ENCODE measurements around the gene YBEY.
A peak's percentile ranks its signal among the peaks of the same experiment; 100 is the strongest.

YBEY gene

DNA sequence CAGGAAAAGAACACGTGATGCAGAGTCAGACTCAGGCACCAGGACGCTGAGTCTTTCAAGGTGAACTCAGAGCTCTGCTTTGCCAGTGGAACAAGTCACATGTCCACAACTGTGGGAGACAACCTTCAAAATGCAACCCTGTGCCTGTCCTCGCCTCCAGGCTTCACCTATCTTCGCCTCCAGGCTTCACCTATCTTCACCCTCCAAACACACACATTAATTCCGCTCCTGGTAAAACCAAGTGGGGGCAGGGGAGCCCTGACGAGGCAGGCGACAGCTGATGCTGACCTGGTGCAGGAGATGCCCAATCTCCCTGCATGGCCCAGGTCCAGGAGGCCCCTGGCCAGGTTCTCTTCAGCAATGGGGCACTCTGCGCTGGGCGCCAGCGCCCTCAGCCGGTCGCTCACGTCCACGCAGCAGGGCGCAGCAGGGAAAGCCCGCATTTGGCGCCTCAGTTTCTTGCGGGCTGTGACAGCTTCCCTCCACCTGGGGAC lies 29.6 kb upstream of the YBEY start:
- intact Hi-C loops (cut with DNase I): no loop called here
- DNase-seq: no peak

DNA sequence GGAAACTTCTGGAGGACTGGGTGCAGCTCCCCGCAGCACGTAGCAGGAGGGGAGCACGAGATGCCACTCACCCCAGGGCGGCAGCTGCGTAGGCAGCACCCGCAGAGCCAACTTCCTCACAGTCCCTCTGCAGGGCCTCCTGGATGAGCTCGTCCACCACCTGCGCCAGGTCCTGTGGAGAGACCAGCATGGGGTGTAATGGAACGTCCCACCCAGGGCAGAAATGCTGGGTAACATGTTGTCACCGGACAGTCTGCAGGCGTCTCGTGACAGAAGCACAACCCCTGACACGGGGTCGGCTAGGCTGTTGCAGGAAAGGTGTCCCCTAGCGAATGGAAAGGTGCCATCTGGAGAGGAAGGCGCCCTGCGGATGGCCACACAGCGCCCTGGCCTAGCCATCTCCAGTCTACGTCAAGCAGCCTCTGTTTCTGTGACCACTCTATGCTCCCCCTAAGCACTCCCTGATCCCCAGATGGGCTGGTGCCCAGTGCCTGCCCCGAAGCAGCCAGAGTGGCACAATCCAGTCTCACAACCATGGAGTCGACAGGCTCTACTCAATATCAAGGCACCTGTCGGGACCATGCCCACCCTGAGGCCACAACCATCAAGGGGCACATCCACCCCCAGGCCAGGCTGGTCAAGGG lies 22.0 kb upstream of the YBEY start:
- intact Hi-C loops (cut with DNase I): no loop called here
- peak in 2 of 10 donors; percentile 68 to 75 for DNase-seq

DNA sequence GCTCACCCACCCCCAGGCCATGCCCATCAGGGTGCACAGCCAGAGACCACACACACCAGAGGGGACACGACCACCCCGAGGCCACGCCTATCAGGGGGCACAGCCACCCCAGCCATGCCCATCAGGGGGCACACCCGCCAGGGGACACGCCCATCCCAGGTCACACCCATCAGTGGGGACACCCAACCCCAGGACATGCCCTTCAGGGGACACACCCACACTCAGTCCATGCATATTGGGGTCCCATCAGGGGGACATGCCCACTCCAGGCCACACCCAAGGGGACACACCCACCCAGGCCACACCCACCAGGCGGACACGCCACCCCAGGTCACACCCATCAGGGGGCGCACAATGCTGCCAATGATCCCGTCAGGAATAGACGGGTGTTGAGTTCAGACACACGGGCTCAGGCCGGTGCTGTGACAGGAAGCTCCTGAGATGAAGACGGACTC lies 21.4 kb upstream of the YBEY start:
- intact Hi-C loops (cut with DNase I): no loop called here
- DNase-seq: peak in 2 of 10 donors; percentile 78 to 83

DNA sequence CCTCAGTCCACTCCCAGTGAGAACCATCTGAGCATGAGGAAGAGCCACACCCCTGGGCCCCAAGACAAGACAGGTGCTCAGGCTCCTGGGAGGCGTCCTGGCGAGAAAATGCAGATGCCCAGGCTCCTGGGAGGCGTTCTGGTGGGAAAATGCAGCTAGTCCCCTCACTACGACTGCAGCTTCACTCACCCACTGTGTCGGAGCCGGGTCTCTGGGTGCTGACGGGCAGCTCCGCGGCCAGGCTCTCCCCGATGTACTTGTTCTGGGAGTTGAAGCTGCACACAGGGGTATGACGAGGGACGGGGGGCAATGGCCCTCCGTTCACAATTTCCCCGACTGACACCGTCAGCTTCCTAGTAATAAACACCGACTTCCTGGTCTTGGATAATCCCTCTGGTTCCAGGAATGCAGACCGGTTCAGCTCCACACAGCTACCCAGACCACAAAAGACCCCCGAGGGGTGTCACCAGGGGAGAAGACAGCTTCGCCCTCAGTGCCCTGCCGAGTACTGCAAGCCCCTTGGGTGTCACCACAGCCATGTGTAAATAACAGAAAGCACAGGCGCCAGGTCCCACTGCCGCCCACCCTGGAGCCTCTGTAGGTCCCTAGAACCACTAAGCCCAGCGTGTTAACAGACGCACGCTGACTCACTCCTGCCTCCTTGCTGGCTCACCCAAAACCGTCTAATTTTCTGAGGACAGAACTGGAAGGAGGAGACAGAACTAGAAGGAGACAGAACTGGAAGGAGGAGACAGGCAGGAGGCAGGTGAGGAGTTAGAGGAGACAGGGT lies 20.2 kb upstream of the YBEY start:
- intact Hi-C loops (cut with DNase I): no loop called here
- DNase-seq: peak in 1 of 10 donors; percentile 61

DNA sequence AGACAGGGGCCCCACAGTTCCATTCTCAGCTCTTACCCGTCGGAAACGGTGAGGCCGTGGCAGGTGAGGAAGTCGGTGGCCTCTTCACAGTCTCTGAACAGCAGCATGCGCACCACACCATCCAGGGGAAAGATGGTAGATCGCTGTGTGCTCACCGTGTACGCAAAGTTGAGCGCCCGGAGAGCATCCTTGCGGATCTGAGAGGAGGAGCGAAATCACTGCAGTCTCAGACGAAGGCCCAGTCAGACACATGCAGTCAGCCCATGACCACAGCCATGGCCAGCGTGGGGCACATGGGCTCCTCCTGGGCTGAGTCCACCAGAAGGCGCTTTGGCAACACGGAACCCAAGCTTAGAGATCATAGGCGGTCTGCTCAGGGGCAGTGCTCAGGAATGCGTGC lies 19.2 kb upstream of the YBEY start:
- DNase-seq: peak in 2 of 10 donors; percentile 57 to 63
- intact Hi-C loops (cut with DNase I): no loop called here

DNA sequence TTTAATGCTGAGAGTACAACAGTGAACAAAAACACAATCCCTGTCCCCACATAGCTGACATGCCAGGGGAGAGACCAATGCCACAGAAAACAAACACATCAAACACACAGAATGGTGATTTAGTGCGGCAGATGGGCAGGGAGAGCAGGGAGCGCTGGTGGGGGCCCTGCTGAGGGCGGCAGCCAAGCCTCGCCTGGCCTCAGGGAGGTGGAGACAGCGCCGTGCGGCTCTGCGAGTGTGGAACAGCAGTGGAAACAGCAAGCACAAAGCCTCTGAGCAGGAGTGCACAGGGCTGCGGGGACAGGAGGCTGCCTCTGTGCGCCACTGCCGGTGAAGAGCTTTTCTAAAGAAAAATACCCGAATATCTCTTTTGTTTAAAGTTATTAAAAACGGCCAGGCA lies 17.8 kb upstream of the YBEY start:
- intact Hi-C loops (cut with DNase I): no loop called here
- DNase-seq: peak in 2 of 10 donors; percentile 42 to 61

DNA sequence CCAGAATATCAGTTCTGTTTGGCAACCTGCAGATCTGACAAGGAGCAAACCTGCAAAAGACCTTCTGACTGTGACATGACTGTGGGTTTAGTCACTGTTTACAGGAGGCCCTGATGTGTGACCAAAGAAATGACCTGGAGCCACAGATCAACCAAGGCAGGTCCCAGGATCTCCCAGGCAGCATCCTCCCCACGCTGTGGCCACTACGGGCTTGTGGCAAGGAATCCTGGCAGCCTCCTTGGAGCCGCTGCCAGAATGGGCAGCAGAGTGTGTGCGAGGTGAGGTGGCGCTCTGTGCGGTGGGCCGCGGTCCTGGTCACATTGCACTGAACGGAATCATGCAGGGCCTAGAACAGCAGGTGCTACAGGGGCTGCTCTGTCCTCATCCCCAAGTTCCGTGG lies 16.7 kb upstream of the YBEY start:
- peak in 2 of 10 donors; percentile 24 to 63 for DNase-seq
- intact Hi-C loops (cut with DNase I): no loop called here

DNA sequence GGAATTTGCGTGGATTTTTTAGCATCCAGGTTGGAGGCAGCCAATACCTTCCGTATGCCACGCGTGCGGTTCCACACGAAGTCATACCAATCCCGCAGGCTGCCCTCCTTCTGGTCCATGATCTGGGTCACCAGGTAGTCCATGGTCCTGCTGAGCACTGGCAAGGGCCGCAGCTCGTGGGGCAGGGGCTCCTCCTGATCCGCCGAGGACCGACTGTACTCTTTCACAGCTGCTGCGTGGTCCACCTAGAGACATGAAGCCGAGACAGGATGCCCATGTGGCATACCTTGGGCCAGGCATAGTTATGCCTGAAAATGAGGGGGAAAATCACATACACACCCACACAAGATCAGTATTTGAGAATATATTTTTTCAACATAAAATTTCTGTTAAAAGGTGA lies 12.8 kb upstream of the YBEY start:
- DNase-seq: peak in 1 of 10 donors; percentile 58

DNA sequence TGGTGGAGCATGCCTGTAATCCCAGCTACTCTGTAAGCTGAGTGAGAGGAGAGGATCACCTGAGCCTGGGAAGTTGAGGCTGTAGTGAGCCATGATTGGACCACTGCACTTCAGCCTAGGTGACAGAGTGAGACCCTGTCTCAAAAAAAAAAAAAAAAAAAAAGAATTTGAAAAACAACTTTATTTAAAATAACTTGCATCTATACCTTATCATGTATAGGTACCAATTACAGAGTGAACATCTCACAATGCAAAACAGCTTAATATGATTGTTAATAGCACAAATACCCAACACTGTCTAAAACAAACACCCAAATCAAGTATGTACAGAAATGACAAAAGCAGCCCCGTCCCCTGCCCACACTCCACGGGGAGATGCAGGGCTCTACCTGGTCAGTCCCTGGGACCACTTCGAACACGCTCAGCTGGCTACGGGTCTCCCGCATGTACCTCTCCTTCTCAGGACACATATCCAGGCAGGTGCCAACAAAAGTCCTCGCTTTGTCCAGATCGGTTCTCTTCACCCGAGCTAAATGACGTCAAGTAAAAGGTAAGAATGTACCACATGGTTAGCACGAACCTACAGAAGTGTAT lies 11.2 kb upstream of the YBEY start:
- DNase-seq: peak in 2 of 10 donors; percentile 69 to 71
- intact Hi-C loops (cut with DNase I): no loop called here

More for the DNA sequence above, 12.8 kb upstream of the YBEY start:
- intact Hi-C loops (cut with DNase I): no loop called here

DNA sequence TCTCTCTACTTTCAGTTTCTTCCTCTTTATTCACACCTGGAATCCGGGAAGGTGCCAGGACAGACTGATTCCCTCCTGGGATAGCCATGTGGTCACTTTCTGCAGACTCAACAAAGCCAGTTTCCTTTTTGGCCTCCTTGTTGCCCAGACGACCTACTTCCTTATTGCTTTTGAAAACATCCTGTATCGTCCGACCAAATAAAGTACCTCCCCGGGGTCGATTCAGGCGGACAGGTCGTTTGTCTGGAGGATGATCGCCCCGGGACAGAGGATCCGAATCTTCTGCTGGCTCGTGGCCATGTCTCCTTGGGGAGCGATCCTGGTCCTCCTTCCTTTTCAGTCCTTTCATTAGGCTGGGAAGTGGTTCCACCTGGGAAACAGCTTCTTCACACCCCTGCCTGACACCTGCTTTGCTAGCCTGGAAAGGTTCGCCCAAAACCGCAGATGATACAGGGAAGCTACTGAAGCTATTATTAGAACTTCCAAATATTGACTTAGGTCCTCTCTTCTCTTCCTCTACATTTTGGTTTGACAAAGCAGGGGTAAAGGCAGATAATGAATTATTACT lies 2.0 kb upstream of the YBEY start:
- DNase-seq: peak in 2 of 10 donors; percentile 57 to 67
- intact Hi-C loops (cut with DNase I): no loop called here

DNA sequence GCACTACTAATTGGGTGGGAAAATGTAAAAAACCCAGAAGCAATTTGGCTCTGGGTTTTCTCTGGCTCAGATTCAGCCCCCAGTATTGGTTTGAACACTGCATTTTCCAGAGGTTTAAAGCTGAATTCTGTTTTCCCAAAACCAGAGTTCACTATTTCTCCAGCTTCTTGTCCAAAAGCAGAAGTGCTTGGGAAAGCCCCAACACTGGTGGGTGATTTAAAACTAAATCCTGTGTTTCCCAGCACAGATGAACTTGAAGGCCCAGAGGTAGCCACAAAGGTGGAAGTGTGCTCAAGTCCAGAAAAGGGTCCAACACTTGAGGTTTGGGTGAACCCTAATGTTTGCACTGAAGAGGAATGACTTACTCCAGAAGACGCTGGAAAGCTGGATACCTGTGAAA lies 1.4 kb upstream of the YBEY start:
- intact Hi-C loops (cut with DNase I): loop anchor here (5.0 kb wide), 2 partner anchors 142 to 173 kb away; partner anchors contain the start of gene DIP2A
- DNase-seq: no peak

DNA sequence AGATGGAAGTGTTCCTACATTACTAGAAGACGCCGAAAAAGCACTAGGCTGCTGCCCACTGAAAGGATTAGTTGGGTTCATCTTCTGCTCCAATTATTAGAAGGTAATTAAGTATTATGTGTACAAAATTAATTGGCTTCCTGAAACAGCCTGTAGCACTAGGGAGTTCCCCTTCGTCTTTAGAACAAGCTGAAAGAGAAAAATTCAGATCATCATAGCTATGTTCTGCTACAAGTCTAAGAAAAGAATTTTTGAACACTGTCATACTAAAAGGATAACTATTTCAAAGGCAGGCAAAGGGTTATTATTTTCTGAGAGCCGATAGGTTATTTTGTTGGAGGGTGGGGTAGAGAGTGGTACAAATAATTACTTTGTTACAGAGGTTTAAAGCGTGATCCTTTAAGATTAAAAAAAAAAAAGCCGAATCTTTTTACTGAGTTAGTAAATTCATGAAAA lies 908 bp upstream of the YBEY start, which contains the start of gene MCM3AP:
TSS of gene MCM3AP (minus strand) at position 406 of the 456 bp plus-strand sequence. CDS start at position 81, 325 bp downstream.
- intact Hi-C loops (cut with DNase I): loop anchor here (5.0 kb wide), 2 partner anchors 143 to 172 kb away; partner anchors contain the start of gene DIP2A
- DNase-seq: peak in 1 of 10 donors; percentile 3

DNA sequence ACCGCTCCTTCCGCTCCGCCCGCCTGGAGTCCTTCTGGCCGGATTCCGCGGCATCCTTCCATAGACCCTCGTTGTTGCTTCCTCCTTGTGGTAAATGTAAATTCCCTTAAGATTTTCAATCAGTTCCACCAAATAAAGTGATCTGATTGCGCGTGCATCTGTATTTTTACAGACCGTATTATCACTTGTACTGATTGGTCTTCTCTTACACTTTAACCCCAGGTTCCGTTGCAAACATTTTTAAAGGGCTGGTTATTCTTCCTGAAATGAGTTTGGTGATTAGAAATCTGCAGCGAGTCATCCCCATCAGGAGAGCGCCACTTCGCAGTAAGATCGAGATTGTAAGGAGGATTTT lies 483 bp downstream of the YBEY start:
- intact Hi-C loops (cut with DNase I): loop anchor here (2.0 to 5.0 kb wide), 3 partner anchors 36 to 171 kb away; partner anchors contain the start of genes C21orf58 and DIP2A

DNA sequence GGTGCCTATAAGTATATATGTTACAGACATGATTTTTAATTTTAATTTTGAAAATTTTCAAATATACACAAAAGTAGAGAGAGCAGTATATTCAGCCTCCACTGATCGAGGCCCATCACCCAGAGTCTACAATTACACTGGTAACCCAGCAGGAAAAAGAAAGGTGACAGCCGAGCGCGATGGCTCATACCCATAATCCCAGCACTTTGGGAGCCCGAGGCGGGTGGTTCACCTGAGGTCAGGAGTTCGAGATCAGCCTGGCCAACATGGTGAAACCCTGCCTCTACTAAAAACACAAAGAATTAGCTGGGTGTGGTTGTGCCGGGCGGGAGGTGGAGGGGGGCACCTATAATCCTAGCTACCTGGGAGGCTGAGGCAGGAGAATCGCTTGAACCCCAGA lies 1.4 kb downstream of the YBEY start:
- intact Hi-C loops (cut with DNase I): loop anchor here (2.0 to 5.0 kb wide), 3 partner anchors 35 to 170 kb away; partner anchors contain the start of genes C21orf58 and DIP2A

More for the DNA sequence above, 483 bp downstream of the YBEY start:
- no peak for DNase-seq

DNA sequence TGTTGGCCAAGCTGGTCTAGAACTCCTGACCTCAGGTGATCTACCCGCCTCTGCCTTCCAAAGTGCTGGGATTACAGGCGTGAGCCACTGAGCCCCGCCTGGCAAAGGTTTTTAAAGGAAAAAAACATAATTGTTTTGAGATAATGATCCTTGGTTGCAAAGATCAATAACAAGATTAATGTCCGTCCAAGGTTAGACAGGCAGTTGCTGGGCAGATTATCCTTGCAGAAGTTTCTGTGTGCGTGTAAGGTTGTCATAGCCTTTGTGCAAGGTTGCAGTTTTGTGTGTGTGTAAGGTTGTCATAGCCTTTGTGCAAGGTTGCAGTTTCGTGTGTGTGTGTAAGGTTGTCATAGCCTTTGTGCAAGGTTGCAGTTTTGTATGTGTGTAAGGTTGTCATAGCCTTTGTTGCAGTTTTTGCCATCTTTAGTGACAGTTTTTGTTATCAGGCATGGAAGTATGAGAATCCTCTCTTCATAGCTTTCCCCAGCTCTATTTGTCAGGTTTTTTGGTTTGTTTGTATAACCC lies 3.6 kb downstream of the YBEY start:
- intact Hi-C loops (cut with DNase I): loop anchor here (5.0 kb wide), 2 partner anchors 147 to 168 kb away; partner anchors contain the start of gene DIP2A
- peak in 1 of 10 donors; percentile 5 for DNase-seq

More for the DNA sequence above, 1.4 kb downstream of the YBEY start:
- peak in 2 of 10 donors; percentile 55 to 62 for DNase-seq

DNA sequence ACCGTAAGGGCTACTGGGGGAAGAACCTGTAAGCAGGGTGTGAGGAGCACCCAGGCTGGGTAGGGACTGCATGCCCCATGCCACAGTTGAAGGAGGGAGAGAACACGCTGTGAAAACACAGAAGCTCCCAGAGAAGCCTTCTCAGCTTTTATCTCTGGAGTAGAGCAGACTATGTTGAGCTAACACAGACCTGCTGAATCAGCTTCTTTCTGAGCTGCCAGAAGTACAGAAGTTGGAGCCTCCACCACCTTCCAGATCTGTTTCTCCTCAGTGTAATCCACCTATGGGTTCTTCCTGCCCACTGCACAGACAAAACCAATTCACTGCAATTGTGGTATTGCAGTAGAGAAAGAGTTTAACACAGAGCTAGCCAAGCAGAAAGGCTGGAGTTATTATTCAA lies 5.4 kb downstream of the YBEY start:
- intact Hi-C loops (cut with DNase I): no loop called here
- peak in 2 of 10 donors; percentile 2 to 30 for DNase-seq

DNA sequence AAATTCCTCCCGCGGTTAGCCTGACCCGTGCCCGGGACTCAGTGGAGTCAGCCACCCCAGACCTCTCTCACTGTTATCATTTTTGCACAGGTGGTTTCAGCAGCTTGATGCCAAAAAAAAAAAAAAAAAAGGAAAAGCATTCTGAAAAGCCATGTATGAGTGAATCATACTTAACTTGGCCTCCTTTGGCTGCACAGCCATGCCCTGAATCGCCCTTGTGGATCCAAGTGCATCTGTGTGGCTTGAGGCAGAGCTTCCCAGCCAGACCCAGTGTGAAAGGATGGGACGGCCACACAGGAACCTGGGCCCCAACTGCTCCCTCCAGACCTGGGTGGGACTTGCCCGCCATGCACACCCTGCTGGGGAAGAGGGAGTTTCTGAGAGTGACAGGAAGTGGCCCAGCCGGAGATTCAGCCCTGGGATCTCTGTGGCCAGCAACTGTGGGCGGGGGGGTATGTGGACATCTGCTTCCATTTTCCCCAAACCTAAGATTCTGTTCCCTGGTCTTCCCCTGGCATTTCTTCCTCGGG lies 8.6 kb downstream of the YBEY start:
- peak in 3 of 10 donors; percentile 42 to 78 (median 66) for DNase-seq
- intact Hi-C loops (cut with DNase I): no loop called here

DNA sequence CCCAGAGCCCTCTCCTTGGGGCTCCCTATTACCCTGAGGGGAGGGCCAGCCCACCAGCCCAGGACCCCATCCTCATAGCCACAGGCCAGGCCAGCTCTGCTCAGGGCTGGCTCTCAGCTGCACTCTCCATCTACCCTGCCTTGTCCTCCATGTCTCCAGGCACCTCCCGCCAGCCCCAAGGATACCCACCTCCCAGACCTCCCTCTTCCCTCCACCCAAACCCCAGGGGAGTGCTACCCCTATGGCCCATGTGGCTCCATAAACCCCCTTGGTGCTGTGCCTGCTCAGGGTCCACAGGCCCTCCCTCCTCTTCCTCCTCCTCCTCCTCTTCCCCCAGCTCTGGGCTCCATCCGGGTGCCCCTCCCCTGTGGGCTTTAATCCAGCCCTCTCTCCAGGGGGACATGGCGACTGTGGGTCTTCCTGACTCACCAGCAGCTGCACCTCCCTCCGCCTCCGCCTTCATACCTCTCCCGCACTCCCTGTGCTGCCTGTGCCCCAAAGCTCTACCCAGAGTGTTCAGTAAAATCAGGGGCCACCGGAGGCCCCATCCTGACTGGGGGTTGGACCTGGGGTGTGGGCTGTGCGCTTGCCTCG lies 9.1 kb downstream of the YBEY start:
- intact Hi-C loops (cut with DNase I): no loop called here
- peak in 3 of 10 donors; percentile 49 to 68 (median 52) for DNase-seq
